GM19455 (cell line): ENCODE data around the gene FBXO2.
"Not testable (repeated sequence)": the region's sequence is repeated elsewhere in the genome, so short reads cannot be mapped to it uniquely, and the experiment has no call there.

ENCODE experiments used
- ATAC-seq: cut with Tn5 transposase; IDR thresholded peaks from one replicate; pipeline ENCODE4 v1.9.1; 2021; ENCODE audit not compliant: unreplicated experiment

FBXO2 gene

DNA sequence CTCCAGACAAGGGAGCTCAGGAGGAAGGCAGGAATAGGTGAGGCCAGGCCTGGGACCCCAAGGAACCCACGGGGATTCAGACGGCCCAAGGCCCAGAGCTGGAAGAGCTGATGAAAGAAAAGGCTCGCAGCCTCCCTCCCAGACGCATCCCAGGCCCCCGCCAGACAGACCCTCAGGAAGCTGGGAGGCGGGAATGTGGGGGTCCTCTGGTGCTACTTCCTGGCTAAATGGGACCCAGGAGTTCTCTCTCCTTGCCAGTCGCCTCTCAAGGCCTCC lies 430 bp downstream of the FBXO2 start:
- ATAC-seq: no peak

GRCh38 chr1:11653101-11653860 lies 948 bp downstream of the FBXO2 start:
- no peak for ATAC-seq

DNA sequence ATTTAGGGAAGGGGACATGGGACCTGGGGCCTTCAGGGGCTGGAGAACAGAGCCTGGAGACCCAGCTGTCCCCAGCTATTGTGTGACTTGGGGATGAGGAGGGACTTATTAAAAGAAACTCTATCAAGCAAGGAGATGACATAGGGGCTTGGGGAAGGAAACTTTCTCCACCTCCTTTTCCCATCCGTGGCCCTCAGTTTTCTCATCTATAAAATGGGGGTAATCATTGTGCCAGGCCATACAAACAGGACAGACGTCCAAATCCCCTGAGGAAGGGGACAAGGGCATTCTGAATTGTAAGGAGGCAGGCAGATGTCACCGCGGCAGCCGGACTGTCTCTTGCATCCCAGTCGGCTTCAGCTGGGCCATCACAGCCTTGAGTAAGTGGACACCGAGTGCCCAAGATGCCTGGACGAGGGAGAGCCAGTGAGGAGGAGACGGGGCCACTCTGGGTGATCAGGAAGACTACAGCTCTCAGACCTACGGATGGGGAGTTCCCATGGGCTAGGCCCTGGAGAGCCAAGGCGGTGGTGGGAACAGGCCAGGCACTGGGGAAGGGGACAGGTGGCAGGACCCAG lies 1.9 kb downstream of the FBXO2 start:
- ATAC-seq: no peak

GRCh38 chr1:11651017-11651416 lies 3.2 kb downstream of the FBXO2 start:
- no peak for ATAC-seq

- ATAC-seq: no peak
These were observed 3.8 kb downstream of the FBXO2 start for GRCh38 chr1:11650331-11650991.

DNA sequence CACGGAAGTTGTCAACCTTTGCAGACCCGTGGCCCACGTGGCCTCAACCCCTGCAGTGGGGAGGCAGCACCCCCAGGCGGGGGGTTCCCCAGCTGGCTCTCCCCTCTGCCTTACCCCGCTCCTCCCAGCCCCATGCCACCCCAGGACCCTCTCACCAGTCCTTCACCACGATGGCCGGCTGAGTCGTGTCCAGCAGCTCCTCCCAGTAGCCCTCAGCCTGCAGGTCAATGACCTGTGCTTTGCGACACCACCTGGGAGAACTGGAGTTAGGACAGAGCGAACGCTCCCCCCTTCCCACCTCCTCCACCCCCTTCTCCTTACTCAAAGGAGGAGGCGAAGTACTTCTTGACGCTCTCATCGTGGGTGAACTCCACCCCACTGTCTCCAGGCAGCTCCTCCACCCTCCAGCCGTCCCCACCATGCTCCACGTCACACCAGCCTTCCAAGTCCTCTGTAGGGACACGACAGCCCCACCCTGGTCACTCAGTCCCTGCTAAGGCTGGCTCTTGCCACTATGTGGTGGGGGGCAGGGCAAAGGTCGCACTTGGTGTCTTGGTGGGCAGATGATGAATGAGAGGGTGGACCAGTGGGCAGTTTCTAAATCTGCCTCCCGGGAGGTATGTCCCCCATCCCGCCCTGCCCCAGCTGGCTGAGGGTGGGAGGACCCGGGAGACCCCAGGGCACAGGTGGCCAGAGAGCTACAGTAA lies 4.5 kb downstream of the FBXO2 start:
- no peak for ATAC-seq

DNA sequence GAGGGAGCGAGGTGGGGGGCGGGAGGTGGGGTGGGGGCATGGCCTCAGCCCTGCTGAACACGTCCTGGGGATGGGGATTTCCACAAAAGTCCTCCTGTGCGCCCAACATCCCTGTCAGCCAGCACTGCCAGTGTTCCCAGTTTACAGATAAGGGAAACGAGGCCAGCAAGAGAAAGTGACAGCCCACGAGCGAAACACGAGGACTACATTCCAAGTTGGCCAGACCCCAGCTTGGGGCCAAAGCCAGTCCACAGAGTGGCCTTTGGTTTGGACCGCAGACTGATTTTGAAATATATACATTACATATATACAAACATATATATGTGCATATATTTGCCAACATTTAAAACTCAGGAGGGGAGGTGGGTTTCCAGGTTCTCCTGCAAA lies 5.0 kb downstream of the FBXO2 start:
- no peak for ATAC-seq

DNA sequence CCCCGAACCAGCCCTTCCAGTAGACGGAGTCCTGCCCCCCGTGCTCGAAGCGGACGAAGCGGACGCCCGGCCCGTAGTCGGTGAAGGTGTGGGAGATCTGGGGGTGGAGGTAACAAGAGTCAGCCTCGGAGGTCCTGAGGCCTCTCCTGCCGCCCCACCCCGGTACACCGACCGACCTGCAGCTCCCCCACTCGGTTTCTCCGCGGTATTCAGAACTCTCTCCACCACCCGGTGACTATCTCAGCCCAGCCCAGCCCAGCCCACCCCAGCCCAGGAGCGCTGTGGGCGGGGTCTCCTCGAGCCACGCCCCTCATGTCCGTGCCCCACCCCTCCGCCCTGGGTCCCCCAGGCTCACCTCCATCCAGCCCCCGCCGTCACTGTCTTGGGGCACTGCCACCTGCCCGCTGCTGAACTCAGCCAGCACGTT lies 5.5 kb downstream of the FBXO2 start:
- no peak for ATAC-seq

DNA sequence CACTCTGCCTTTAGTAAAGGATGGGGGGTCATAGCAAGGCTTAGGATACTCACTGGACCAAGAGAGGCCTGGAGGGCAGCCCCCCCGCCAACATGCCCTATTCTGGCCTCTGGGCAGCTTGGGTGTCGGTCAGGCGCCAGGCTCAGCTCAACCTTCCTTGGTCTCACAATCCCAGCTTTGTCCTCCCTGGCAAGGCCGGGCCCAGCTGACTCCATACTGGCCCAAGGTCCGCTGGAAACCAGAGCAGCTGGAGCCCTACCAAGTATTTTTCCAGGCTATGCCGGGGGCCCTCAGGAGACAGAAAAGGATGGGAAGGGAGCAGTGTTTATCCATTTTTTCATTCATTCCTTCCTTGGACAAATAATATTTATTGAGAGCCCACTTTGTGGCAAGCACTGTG lies 6.2 kb downstream of the FBXO2 start:
- no peak for ATAC-seq

DNA sequence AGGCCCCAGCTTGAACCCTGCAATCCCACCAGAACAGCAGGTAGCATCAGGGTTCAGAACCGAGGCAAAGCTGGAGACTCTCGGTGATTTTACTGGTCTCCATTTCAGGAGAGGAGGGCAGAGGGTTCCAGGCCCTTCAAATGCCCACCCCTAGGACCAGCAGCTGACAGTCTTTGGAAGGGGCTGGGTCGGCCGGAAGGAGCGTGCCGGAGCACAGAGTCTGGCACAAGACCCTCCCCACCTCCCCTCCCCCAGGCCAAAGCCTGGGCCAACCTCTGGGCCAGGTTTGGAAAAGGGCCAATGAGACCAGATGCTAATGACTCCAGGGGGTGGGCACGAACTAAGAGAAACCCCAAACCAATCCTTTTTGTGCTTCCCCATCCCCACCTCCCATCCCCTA lies 6.9 kb downstream of the FBXO2 start:
- no peak for ATAC-seq

GRCh38 chr1:11646317-11646716 lies 7.9 kb downstream of the FBXO2 start:
- no peak for ATAC-seq

DNA sequence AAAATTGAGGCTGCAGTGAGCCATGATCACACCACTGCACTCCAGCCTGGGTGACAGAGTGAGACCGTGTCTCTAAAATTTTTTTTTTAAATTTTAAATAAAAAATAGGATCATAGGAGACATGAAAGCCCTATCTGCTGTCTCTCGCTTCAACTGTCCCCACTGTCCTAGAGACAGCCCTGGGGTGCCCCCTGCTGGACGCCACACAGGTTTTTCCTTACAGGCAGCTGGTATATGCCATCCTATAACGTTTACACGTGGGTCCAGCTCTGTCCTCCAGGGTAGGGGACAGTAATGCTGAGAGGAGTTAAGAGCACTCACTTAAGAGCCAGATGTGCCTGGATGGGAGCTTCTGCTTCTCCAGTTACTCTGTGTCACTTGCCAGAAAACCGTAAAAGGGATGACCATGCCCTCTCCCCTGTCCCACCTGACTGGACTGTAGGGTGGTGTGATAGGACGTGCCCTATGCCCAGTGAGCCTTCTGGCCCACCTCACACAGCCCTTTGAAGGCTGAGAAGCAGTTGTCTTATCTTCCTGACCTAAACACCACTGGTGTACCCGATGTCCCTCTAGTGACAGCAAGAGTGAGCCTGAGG lies 8.5 kb downstream of the FBXO2 start:
- ATAC-seq: no peak

GRCh38 chr1:11645270-11645669 lies 9.0 kb downstream of the FBXO2 start:
- ATAC-seq: no peak

DNA sequence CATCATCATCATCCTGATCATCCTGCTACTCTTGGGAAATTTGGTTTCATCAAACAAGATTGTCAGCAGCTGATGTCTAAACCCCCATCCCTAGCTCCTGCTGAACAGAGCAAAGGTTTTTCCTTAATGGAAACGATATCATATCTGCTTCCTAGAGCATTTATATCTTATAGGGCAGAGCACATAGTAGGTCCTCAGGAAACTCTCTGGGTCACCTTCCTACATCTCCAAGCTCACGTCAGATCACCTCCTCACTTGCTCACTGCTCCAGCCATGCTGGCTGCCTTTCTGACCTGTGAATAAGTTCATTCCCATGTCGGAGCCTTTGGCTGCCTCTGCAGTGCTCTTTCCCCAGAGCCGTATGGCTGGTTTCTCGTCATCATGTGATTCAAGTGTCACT lies 10.4 kb downstream of the FBXO2 start:
- no peak for ATAC-seq

DNA sequence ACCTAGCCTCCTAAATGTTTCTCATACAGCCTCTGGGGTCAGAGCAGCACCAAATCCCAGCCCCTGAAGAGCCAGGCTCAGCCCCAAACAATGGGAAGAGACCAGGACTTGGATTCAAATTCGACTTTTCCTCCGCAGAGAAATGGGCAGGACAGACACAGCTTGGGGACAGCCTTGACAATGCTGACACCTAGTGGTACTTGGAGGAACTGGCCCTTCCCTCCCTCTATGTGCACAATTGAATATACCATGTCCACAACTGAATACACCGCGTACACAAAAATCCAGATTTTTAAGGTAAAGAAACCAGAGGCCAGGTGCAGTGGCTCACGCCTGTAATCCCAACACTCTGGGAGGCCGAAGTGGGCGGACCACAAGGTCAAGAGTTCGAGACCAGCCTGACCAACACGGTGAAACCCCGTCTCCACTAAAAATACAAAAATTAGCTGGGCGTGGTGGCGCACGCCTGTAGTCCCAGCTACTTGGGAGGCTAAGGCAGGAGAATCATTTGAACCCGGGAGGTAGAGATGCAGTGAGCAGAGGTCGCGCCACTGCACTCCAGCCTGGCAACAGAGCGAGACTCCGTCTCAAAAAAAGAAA lies 11.7 kb downstream of the FBXO2 start:
- not testable (repeated sequence) for ATAC-seq

DNA sequence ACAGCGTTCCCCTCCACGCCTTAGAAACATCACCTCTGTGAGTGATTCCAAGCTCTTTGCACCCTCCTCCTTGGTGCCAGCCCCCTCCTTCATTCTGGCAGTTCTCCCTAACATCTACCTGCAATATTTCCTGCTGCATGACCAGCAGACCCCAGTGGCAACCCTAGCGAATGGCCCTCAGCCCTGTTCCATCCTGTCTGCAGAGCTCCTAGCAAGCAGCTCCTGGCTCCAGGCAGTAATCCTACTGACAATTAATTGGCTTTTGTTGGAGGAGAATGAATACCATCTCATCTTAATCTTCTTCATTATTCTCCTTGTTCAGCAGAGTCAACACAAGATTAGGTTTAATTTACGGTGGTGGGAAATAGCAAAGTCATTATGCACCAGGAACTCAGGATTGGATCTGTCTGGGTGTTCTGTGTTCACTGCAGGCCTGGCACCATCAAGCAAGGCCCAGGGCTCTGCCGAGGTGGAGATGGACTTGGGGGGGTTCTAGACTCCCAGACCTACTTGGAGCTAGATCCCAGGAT lies 12.4 kb downstream of the FBXO2 start:
- no peak for ATAC-seq

DNA sequence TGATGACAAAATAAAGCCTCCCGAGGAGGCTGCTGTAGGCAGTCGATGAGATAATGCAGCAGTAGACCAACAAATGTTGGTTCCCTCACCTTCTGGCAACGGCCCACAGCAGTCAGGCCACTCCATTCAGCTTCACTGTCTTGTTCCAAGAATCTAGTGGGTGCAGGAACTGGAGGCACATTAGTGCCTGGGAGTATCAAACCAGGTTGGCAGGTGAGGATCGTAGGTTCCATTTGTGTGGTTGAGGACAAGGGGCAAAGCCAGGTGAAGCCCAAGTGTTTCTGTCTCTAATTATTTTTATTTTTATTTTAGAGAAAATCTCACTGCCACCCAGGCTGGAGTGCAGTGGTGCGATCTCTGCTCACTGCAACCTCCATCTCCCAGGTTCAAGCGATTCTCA lies 13.3 kb downstream of the FBXO2 start:
- no peak for ATAC-seq

GRCh38 chr1:11640101-11640500 lies 14.1 kb downstream of the FBXO2 start:
- no peak for ATAC-seq

DNA sequence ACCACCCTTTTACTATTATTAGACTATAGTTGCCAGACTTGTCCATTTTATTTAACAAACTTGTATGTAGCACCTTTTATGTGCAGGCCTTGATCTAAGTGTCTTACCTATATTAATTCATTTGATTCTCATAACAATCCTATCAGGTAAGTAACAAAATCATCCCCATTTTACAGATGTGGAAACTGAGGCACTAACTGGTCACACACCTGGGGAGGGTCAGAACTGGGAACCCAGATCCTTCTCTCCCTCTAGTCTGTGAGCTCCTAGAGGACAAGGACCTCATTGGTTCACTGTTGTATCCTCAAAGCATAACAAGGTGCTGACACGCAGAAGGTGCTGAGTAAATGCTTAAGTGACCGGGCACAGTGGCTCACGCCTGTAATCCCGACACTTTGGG lies 14.9 kb downstream of the FBXO2 start:
- no peak for ATAC-seq

DNA sequence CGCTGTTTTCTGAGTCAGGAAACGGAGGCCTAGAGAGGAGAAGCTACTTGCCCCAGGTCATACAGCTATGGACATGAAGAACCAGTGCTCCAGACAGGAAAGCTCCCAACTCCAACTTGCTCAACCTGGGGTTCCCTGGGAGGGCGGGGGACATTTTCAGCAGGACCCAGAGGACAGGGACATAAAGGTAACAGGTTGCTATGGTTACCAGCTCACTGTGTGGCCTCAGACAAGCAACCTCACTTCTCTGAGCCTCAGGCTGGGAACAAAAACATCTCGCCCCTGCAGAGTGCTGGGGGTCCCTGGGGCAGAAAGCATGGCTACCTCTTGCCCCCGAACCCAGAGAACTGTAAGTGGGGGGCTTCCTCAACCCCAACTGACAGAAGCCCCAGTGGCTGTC lies 16.1 kb downstream of the FBXO2 start:
- no peak for ATAC-seq
